Fibroblast of skin of right biceps (primary cell): ENCODE results near the gene TSHZ1.
"Not testable (repeated sequence)": the region's sequence is repeated elsewhere in the genome, so short reads cannot be mapped to it uniquely, and the experiment has no call there.

ENCODE experiments used
- DNase-seq: peaks from one replicate; pipeline ENCODE4 v3.0.0-alpha.2; 2013

The TSHZ1 gene

DNA sequence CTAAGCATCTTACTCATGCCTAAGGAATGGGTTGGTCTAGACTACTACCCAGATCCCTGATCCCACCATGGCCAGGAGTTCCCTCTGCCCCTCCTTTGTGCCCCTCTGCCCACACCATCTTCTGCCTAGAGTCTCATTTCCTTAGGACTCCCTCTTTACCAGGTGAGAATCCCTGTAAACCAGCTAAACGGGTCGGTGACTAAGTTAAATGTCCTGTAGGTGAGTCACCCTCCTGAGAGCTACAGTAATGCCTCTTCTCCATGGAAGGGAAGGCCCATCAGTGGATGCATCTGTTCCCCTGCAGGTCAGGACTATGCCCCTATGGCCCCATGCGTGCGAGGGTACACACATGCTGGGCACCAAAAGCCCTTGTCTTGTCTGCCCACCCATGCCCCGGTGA, 27.1 kb upstream of the TSHZ1 start:
- DNase-seq, result no peak

DNA sequence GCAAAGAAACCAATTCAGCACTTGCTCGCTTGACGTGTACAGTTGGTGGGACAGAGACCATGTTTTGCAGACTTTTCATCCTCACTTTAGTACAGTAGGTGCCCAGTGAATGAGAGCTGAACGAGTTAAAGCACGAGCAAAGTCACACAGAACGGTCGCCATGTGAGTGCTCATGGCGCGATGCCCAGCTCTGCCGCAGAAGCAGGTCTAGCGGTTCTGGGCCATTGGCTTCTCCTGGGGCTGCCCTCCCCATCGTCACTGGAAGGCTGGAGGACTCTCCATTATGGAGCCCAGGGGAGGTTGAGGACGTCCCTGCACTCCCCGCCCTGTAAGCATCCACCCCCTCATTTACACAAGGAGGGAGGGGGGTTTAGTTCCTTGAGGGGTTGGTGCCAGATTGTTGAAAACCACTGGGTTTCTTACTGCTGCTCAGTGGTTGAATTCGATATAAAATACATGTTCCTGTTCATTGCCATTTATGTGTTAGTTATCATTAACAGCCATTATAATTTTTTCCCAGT, 26.6 kb upstream of the TSHZ1 start:
- DNase-seq, result no peak

DNA sequence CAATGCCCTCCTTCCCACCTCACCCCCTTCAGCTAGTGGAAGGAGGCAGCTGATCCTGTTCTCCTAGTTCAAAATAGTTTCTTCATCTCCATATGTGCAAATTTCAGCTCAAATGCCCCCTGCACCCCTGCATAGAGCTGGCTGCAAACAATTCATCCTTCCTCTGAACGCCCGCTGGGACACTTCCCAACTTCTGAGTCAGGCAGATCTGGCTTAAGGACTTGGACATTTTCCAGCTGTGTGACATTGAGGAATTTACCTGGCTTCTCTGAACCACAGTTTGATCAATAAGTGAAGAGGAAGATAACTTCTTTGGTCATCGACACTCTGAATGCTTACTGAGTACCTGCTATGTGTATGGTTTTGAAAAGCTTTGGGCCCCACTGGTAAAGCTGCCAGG, 25.1 kb upstream of the TSHZ1 start:
- no peak for DNase-seq

DNA sequence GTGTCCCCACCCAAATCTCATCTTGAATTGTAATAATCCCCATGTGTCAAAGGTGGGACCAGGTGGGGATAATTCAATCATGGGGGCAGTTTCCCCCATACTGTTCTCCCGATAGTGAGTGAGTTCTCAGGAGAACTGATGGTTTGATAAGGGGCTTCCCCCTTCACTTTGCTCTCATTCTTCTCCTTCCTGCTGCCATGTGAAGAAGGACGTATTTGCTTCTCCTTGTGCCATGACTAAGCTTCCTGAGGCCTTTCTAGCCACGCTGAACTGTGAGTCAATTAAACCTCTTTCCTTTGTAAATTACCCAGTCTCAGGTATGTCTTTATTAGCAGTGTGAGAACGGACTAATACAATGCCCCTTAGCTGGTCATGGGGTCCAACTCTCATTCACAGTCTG, 22.9 kb upstream of the TSHZ1 start:
- not testable (repeated sequence) for DNase-seq

DNA sequence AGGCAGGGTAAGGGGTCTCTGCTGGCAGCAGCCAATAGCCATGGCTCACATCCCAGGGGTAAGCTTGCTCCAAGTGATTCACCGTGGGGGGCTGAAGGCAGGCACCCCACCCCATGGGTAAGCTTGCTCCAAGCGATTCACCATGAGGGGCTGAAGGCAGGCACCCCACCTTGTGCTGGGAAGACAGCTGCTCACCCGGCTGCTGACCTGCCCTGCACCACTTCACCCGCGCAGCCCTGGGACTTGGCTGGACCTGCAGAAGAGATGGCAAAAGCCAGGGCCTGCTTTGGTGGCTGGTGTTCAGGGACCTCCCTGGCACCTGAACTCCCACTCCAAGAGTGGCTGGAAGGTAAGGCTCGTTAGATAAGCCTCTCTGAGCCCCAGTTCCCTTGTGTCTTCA, 20.9 kb upstream of the TSHZ1 start:
- no peak for DNase-seq

DNA sequence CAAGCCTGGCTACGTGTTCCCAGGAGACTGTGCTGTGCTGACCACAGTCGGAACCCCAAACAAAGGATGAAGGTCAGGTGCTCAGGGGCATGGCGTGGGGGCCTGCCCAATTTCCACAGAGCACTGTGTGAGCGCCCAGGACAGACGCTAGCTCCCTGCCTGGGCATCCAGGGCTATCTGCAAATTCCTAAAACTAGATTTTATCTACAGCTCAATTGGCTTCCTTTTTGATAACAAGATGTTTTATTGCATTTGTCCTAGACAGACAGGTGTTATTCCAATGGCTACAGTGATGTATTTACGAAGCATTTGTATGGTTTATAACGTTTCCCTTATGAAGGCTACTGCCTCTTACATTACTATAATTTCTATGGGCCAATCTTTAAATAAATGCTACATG, 17.7 kb upstream of the TSHZ1 start:
- DNase-seq, result no peak

DNA sequence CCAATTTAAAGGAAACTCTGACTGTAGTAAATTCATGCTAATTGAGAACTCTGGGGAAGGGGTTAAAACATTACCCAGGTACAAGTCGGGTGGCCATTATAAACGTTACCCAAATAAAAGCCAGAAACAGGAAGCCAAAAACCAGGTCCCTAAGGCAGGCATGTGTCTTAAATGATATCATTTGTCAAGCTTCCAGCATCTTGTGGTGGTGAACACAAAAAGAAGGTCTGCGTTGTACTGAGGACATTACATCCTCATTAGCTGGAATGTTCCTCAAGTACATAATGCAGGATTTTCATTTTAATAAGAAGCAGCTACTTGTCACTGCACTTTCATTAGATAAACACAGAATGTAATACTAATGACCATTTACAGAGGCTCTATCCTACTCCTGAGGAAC, 12.6 kb upstream of the TSHZ1 start:
- DNase-seq, result peak; percentile 55

DNA sequence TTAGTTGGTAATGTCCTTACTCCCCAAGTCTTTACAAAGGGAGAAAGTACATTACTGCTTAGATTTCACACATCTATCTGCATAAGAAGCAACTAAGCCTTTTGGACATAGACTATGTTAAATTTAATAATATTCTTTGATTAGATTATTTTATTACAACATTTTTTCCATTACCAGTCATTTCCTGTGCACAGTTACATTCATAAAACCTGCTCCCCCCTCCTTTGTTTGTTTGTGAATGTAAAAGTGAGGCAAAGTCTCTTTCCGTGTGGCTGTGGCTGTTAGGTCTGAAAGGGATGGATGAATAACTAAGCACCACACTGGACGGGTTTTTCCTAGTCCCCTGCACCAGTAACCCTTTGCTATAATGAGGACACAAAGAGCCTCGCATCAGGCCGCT, 11.3 kb upstream of the TSHZ1 start:
- DNase-seq, result no peak

DNA sequence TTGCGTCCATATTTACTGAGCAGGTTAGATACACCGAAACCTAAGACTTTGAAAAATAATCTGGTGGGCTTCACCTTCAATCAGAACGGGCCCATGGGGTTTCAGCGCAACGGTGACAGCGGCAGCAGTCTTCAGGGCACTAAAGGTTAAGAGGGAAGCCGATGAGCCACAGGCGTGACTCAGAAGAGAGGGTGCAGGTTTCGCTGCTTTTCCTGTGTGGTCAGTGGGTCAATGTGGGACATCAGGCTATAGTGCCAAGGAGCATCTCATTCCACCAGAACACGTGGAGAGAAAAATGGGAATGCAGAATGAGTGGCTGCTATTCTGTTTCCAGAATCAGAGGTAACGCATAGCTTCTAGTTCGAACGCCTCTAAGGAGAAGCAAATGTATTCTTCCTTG, 10.5 kb upstream of the TSHZ1 start:
- DNase-seq, result no peak

DNA sequence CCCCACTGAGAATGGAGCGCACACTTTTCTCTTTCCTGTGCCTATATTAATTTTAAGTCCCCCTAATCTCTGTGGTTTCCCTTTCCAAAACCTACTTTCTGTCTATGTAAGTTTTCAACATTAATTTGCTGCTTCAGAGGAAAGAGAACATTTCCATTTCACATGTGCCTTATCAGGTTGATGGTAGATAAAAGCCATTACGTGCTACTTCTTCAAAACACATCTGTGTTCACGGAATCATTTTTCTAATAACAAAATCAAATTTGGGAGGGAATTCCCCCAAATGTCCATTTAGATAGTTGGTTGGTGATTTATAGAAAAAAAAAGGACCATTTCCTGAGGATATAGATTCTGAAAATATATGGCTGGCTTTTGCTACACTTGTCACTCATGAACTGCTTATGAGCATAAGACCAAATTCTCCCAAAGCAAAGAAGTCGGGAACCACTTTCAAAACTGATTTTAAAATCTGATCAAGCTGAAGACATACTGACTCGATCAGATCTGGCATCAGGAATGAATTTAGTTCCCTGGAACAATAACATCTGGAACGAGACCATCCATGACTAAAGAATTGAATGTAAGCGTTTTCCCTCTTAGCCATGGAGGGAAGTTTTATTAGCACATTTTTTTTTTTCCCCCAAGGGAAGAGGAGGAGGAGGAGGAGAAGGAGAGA, 9.9 kb upstream of the TSHZ1 start:
- no peak for DNase-seq

DNA sequence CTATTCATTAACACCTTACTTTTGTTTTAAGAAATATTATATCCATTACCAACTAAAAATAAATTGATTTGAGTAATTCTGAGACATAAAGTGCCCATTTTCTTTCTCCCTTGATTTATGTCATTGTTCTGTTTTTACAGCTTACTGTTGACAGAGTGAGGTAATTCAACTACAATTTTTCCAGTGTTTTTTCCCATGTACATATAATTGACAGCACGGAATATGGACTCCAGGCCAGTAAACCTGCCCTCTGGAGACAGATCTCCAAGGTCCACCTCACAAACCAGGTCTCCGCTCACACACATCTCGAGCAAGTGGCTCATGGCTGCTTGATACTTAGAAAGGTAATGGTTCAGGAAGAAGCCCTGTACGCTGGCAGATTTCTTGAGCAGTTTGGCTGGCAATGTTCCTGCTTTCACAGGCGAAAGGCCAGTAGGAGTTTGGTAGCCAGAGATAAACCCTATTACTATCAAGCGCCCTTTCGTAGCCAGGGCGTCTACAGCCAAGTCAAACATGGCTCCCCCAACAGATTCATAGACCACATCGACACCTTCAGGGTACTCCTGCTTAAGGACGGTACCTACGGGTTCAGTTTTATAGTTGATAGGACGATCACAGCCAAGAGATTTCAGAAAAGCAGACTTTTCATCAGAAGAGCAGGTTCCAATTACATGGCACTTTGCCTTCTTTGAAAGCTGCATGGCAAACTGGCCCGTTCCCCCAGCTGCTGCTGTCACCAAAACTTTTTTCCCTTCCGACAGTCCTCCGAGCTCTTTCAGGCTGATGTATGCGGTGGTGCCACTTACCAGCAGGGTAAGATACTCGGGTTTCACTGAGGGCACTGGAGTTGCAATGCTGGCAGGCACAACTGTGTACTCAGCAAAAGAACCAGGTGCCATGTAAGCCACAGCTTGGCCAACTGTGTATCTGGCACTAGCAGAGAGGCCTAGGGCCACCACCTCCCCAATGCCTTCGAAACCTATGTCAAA, 9.0 kb upstream of the TSHZ1 start:
- DNase-seq, result no peak

DNA sequence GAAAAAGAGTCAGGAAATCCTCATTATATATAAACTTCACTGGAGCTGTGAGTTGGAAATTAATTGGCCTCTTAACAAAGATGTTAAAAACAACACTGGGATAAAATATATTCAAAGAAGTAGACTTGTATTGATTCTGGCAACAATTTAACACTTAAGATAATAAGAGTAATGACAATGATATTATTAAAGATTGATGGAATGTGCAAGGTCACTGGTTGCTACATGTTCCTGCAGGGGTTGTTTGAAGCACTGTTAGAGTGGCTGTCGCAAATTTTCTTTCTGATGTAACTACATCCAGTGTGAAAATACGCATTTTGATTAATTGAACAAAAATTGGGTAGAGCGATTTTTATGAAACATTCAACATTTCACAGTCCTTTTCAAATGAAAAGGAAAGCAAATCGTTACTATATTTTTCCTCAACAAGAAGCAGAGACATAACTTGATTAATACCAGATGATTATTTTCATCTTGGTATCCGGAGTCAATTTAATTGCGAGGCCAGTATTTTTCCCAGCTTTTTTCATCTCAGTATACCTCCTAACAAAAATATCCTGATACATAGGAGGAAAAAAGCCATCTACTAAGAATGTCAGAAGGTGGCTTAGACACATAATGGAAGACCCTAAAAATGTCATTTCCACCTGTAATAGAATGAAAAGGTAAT, 7.8 kb upstream of the TSHZ1 start:
- no peak for DNase-seq

DNA sequence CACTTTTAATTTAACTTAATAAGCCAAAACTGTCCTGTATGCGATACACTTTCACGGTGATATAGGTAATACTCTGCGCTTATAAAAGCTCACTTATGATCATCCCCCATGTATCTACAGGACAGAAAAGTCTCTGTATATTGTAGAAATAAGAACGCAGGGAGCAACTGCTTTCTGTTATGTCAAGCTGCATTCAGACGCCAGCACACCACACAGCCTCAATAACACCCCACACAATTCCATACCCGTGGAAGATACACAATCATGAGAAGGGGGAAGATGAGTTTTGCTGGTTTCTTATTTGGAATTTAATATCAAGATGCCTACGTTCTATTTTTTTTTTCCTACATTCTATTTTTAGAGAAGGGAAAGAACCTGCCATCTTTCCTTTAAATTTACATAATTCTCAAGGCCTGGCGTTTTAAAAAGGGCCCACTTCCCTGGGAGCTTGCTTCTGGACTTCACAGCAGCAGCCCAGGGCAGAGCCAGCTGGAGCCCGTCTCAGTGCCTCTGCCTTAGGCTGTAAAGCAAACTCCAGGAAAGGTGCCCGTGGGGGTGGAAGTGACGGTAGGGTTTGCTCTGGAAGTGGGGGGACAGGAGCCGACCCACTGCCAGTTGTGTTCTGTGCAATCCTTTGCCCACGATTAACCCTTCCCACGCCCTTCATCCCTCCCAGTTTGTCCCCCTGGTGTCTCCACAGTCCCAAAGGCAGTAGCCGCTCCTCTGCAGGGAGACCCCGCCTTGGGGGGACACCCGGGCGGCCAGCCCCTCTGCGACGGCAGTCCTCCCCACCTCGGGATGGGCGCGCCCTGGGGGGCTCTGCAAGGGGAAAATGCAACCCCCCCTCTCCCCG, 7.0 kb upstream of the TSHZ1 start:
- DNase-seq, result no peak

DNA sequence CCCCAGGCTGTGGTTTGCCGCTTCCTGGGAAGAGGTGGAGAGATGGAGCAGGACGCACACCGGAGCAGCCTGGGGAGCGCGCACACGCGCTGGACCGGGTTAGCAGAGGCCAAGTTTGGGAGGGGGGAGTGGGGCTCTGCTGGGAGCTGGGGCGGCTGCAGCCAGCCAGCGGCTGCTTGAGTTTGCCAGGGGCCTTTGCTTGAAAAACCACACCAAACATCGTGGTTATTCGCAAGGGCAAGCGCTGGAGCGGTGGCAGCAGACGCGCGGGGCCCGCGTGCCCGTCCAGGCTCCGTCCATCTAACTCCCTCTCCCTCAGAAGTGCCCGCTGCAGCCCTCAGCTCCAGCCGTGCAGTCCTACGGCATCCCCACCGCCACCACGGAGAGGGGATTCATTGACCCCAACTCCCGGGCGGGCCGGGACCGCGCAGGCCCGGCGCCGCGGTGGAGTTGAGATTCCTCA, 6.3 kb upstream of the TSHZ1 start:
- no peak for DNase-seq

DNA sequence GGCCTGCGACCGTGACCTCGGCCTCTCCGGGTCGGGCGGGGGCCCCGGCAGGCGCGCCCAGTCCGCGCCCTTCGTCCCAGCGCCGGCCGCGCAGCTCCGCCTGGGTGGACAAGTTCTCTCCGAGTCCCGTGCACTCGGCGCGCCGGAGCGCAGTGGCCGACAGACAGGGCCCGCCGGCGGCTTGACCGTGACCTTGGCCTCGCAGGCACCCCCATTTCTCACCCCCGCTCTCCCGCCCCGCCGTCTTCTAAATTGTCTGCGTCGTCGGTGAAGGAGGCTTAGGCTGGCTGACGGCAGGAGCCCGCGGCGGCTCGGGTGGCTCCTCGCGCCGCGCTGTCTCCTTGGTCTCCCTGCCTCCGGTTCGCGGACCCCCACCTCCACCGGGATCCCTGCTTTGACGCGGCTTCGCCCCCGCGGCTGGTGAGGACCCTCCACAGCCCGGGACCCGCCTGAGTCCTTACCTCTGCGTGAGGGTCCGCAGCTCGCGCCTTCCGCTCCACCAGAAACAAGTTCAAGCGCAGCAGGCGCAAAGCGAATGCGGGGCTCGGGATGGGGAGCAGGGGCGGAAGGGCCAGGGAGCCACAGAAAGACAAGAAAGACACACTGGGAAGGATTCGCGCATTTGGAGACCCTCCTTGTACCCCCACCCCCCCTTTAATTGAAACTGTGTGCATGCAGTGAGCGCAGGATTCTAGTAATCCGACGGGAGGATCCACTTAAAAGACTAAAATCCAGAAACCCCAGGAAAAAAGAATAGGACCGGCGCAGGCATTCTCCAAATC, 5.7 kb upstream of the TSHZ1 start:
- DNase-seq, result no peak

DNA sequence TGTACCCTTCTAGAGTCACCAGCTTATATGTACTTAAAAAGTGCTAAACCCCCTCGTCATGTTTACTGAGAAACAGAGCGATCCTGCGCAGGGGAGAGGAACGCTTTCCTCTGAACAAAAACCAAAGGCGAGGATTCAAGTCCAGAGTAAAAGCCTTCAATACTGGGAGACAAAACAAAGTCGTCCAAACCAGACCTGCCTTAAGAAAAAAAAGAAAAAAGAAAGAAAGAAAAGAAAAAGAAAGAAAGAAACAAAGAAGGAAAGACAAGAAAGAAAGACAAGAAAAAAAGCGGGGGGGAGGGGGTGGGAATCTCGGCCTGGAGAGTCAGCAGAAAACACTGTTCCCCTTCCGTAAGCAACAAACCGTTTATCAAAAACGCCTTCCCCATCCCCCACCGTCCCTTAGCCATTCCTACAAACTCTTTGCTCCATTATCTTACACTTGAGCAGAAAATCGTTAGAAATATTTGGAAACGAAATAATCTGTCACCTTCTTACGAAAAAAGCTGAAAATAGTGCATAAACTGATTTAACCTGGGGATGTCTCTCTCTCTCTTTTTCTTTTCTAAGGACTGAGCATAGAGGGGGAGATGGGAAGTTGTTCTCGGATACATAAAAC, 5.0 kb upstream of the TSHZ1 start:
- no peak for DNase-seq

DNA sequence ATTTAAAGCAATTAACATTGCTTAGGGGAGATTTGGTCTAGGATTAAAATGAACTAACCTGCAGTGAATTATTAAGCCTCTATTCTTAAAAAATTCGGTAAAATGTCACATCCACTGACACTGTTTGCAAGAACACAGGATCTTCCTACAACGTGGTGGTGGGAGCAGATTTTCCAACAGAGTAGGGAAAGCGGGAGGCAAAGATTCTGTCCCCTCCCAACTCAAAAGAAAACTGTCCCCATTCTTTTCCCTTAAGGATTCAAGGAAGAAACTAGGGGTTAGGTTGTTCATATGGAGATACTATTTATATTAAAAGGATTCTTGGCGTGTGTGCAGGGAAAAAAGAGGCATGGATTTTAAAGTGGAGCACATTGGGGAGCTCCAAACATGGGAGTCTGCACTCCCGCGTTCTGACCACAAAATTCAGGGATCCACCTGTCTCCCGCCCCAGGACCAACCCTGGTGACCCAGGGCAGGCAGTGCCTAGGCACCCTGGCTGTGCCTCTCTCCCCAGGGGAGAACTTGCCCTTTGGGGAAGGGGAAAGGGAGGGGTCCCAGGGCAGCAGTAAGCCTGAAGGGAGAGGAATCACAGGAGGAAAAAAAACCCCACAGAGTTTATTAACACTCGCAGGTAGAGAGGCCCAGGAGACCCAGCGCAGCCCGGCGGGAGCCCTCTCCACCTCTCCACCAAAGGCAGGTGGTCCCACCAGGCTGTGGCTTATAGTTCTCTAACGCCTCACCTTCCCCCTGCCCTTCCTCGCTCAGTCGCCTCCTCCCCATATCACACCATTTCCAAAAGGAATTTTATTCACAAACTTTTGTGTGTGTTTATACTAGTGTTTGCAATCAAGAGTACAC, 3.9 kb upstream of the TSHZ1 start:
- DNase-seq, result no peak

DNA sequence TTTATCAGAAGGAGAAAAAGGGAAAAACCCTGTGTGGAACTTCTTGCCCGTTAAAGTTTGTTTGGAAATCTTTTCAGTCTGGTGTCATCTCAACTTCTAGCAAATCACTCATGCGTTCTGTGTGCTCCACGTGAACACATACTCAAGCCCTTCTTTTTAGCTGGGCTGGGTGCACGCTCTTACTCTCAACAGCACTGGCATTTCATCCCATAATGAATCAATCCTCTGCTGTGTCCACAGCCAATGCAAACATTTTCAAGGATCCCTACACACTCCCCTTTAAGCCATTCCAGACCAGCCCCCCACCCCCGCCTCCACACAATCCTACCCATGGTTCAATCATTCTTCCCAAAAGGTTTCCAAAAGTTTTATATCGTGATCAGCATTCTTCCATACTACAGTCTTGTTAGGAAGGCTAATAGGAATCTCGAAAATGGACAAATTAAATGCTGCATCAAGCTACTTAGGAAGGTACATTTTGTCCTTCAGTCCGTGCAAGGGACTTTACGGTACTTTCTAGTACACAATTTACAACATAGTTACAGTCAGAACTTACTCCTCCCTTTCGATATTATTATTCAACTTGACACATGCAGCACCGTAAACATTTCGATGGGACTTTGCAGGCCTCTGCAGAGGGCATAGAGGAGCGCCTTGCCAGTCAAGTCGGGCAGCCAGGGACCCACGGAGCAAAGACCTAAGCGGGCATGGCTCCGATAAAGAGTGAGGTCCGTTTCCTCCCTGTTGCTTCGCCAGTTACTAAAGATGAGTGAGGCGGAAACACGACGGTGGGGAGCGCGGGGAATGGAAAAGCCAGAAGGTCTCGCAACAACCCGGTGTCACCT, 3.1 kb upstream of the TSHZ1 start:
- DNase-seq, result peak; percentile 38
